ENCODE results near the gene POU2F3. TPM values are rescaled to one million over a fixed set of nuclear protein-coding genes. Genes with fewer than 3 reads are reported as not detected.

Gene POU2F3
- total RNA-seq, 1 experiment from 2014 or later, result not detected

DNA sequence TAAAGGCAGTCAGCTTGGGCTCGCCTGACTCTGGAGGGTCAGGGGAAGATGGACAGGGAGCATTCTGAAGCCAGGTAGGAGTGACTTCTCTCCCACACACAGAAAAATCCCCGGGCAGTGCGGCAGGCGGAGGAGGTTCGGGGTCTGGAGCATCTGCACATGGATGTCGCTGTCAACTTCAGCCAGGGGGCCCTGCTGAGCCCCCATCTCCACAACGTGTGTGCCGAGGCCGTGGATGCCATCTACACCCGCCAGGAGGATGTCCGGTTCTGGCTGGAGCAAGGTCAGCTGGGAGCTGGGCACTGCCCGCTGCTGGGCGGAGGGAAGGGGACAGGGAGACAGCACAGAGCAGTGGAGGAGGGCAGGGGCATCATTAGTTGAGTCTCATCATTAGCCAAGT lies 13.2 kb upstream of the POU2F3 start:
- H3K4me1 ChIP-seq (ENCODE audit: control insufficient read depth, insufficient read depth, low read length), result no peaks in the 10 kb centered on the region
- H3K36me3 ChIP-seq (ENCODE audit: control insufficient read depth, insufficient read depth, low read length), result no peaks in the 10 kb centered on the region
- intact Hi-C loops (cut with micrococcal nuclease; ENCODE audit: unreplicated experiment) (no loop called here), in situ Hi-C loops (cut with HindIII; ENCODE audit: low pct_unique_long_range_greater_than_20kb, low sequenced_read_pairs) (no loop called here)
- CTCF ChIA-PET, result interaction anchor here (0.7 kb wide), 1 partner anchor 25 kb away, joined by 3 read pairs; no protein-coding TSS in a partner anchor
- no peak overlapping the region for H3K4me3 ChIP-seq (ENCODE audit: low read depth in 2 of 2, low read length in 2 of 2)
- BruUV-seq (replicated peaks), result no TSS peak
- TF ChIP-seq POLR2AphosphoS5 (IDR thresholded peaks at IDR 0.05; ENCODE audit: low read depth, low read length), result no peak
- no peak for TF ChIP-seq REST (IDR thresholded peaks at IDR 0.05; ENCODE audit: insufficient read depth in 1 of 2, low read depth in 2 of 2, low read length in 1 of 2)
- TF ChIP-seq SIN3A (IDR thresholded peaks at IDR 0.05; ENCODE audit: borderline replicate concordance, insufficient read depth, low read depth, low read length), result no peak
- TF ChIP-seq, protein P1, sequence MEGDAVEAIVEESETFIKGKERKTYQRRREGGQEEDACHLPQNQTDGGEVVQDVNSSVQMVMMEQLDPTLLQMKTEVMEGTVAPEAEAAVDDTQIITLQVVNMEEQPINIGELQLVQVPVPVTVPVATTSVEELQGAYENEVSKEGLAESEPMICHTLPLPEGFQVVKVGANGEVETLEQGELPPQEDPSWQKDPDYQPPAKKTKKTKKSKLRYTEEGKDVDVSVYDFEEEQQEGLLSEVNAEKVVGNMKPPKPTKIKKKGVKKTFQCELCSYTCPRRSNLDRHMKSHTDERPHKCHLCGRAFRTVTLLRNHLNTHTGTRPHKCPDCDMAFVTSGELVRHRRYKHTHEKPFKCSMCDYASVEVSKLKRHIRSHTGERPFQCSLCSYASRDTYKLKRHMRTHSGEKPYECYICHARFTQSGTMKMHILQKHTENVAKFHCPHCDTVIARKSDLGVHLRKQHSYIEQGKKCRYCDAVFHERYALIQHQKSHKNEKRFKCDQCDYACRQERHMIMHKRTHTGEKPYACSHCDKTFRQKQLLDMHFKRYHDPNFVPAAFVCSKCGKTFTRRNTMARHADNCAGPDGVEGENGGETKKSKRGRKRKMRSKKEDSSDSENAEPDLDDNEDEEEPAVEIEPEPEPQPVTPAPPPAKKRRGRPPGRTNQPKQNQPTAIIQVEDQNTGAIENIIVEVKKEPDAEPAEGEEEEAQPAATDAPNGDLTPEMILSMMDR (IDR thresholded peaks at IDR 0.05), result no peak
- no peak for TF ChIP-seq TCF7L2 (IDR thresholded peaks at IDR 0.05; ENCODE audit: low read depth, low read length)
- H3K27ac ChIP-seq (ENCODE audit: low read length), result no peak overlapping the region
- peaks cover 4% of the 10 kb centered on the region; the same call in 1 of the 2 replicates for H3K27me3 ChIP-seq (ENCODE audit: control insufficient read depth, insufficient read depth, low read length)
- DNase-seq (ENCODE audit: low read depth, low spot score) (no peak), ATAC-seq (no peak)
- POLR2A ChIA-PET, result no interaction called here
- H3K9me3 ChIP-seq (ENCODE audit: control insufficient read depth, insufficient read depth, low read depth, low read length), result no peaks in the 10 kb centered on the region

DNA sequence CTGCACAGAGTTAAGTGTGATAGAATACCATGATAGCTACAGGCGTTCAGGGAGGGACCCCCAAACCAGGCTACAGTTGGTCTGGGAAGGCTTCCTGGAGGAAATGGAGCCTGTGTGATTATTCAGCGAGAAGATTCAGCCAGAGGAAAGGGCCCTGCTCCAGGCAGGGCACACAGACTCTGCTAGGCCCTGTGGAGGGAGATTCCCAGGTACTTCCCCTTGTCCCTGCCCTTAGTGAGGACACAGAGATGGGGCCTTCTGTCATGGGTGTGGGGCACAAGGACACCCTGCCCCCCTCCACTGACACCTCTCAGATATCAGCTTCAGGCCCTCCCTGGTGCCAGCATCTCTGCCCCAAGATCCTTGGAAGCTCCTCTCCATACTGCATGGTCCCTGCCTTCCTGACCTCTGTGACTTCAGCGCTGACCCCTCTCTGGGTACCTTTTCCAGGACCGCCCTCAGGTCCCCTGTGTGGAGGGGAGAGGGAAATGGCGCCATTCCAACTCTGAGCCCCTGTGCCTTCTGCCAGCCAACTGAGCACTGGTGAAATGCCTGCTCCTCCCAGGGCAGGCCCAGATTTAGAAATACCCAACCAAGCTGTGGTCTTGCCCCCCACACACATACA lies 12.6 kb upstream of the POU2F3 start:
- ChIA-PET CTCF (no interaction called here), POLR2A (interaction anchor here (0.6 kb wide), 1 partner anchor 10 kb away, joined by 3 read pairs; no protein-coding TSS in a partner anchor)
- BruUV-seq (replicated peaks), result no TSS peak
- Histone ChIP-seq H3K36me3 (ENCODE audit: control insufficient read depth, insufficient read depth, low read length) (no peaks in the 10 kb centered on the region), H3K4me3 (ENCODE audit: low read depth in 2 of 2, low read length in 2 of 2) (no peak overlapping the region), H3K4me1 (ENCODE audit: control insufficient read depth, insufficient read depth, low read length) (no peaks in the 10 kb centered on the region), H3K9me3 (ENCODE audit: control insufficient read depth, insufficient read depth, low read depth, low read length) (no peaks in the 10 kb centered on the region), H3K27me3 (ENCODE audit: control insufficient read depth, insufficient read depth, low read length) (peaks cover 7% of the 10 kb centered on the region; the same call in 1 of the 2 replicates), H3K27ac (ENCODE audit: low read length) (no peak overlapping the region)
- ATAC-seq, result no peak
- TF ChIP-seq SIN3A (IDR thresholded peaks at IDR 0.05; ENCODE audit: borderline replicate concordance, insufficient read depth, low read depth, low read length), result no peak
- in situ Hi-C loops (cut with HindIII; ENCODE audit: low pct_unique_long_range_greater_than_20kb, low sequenced_read_pairs), result no loop called here
- DNase-seq (ENCODE audit: low read depth, low spot score), result no peak
- intact Hi-C loops (cut with micrococcal nuclease; ENCODE audit: unreplicated experiment), result no loop called here

GRCh38 chr11:120228794-120229384 lies 11.1 kb upstream of the POU2F3 start:
- in situ Hi-C loops (cut with HindIII; ENCODE audit: low pct_unique_long_range_greater_than_20kb, low sequenced_read_pairs) (no loop called here), intact Hi-C loops (cut with micrococcal nuclease; ENCODE audit: unreplicated experiment) (no loop called here)
- H3K27me3 ChIP-seq (ENCODE audit: control insufficient read depth, insufficient read depth, low read length), result peaks cover 9% of the 10 kb centered on the region
- no peaks in the 10 kb centered on the region for H3K9me3 ChIP-seq (ENCODE audit: control insufficient read depth, insufficient read depth, low read depth, low read length)
- H3K4me1 ChIP-seq (ENCODE audit: control insufficient read depth, insufficient read depth, low read length), result no peaks in the 10 kb centered on the region
- no peak for DNase-seq (ENCODE audit: low read depth, low spot score)
- H3K36me3 ChIP-seq (ENCODE audit: control insufficient read depth, insufficient read depth, low read length), result no peaks in the 10 kb centered on the region
- BruUV-seq (replicated peaks), result no TSS peak
- ChIA-PET CTCF (interaction anchor here (0.6 to 1.5 kb wide), 9 partner anchors 16 to 74 kb away, joined by 3 to 7 read pairs (median 3); no protein-coding TSS in a partner anchor), POLR2A (no interaction called here)
- no peak overlapping the region for H3K27ac ChIP-seq (ENCODE audit: low read length)
- H3K4me3 ChIP-seq (ENCODE audit: low read depth in 2 of 2, low read length in 2 of 2), result no peak overlapping the region
- TF ChIP-seq REST (IDR thresholded peaks at IDR 0.05; ENCODE audit: insufficient read depth in 1 of 2, low read depth in 2 of 2, low read length in 1 of 2) (no peak), TCF7L2 (IDR thresholded peaks at IDR 0.05; ENCODE audit: low read depth, low read length) (no peak), POLR2AphosphoS5 (IDR thresholded peaks at IDR 0.05; ENCODE audit: low read depth, low read length) (no peak), SIN3A (IDR thresholded peaks at IDR 0.05; ENCODE audit: borderline replicate concordance, insufficient read depth, low read depth, low read length) (no peak)
- TF ChIP-seq, protein P1 (IDR thresholded peaks at IDR 0.05), result no peak; the same call in 1 of the 2 replicates
- peak; percentile 53; the same call in 1 of the 2 replicates for ATAC-seq
